GM20000 (cell line): ENCODE results near the gene PHF1.

Source experiments
- DNase-seq: peaks from one replicate; pipeline ENCODE4 v3.0.0; 2012; ENCODE audit warnings: low spot score
- CTCF ChIP-seq: IDR thresholded peaks from 2 replicates; pipeline ENCODE4 v1.5.1; 2012; ENCODE audit warnings: mild to moderate bottlenecking, control low read depth; ENCODE audit errors: extremely low read depth, missing control alignments

Gene PHF1

GRCh38 chr6:33433001-33433543, 22.3 kb downstream of the PHF1 start:
- TF ChIP-seq CTCF: no peak
- no peak for DNase-seq

- no peak for DNase-seq
- TF ChIP-seq CTCF: no peak
Observed at GRCh38 chr6:33433544-33434191, 22.9 kb downstream of the PHF1 start.

GRCh38 chr6:33434961-33435360, 24.1 kb downstream of the PHF1 start:
- no peak for TF ChIP-seq CTCF
- DNase-seq: no peak

GRCh38 chr6:33437666-33438065, 26.9 kb downstream of the PHF1 start:
- no peak for DNase-seq
- no peak for TF ChIP-seq CTCF

GRCh38 chr6:33438978-33439594, 28.3 kb downstream of the PHF1 start:
- no peak for DNase-seq
- TF ChIP-seq CTCF: no peak

- no peak for DNase-seq
- TF ChIP-seq CTCF: no peak
Observed at GRCh38 chr6:33439956-33440648, 29.3 kb downstream of the PHF1 start.

GRCh38 chr6:33440649-33441309, 30.0 kb downstream of the PHF1 start:
- no peak for TF ChIP-seq CTCF
- DNase-seq: no peak
